SU-DHL-6 (cell line): ENCODE results near the gene SLC6A17.

Experiments used
- CTCF ChIP-seq: fragments of 200-600 bp; sonication (generic); IDR thresholded peaks from one replicate; pipeline ENCODE4 v1.5.1; 2017; ENCODE audit warnings: antibody characterized with exemption, mild to moderate bottlenecking, low read length, moderate library complexity; ENCODE audit not compliant: insufficient read depth, poor library complexity, severe bottlenecking
- EZH2phosphoT487 ChIP-seq: fragments of 200-600 bp; sonication (generic), shearing (Covaris generic); conservative IDR thresholded peaks from 2 replicates; pipeline ENCODE4 v1.6.1; 2018; ENCODE audit warnings: mild to moderate bottlenecking, antibody characterized with exemption, low read length, moderate library complexity, mixed read lengths

GRCh38 chr1:110250749-110251148, 100.5 kb downstream of the SLC6A17 start:
- TF ChIP-seq CTCF (no peak), EZH2phosphoT487 (no peak)
